Effector memory CD4-positive, alpha-beta T cell (primary cell): ENCODE results near the gene PAK1.

Source experiments
- DNase-seq, 3 donors: peaks; one replicate each; pipeline ENCODE4 v3.0.0-alpha.2; 2020
- H3K27ac ChIP-seq: 2 replicates; pipeline ENCODE4 v1.7.0; 2013; ENCODE audit warnings: mild to moderate bottlenecking, low read length, moderate library complexity; ENCODE audit not compliant: insufficient read depth, poor library complexity, severe bottlenecking
- H3K27me3 ChIP-seq: replicated peaks from 2 replicates; pipeline ENCODE4 v1.7.0; 2013; ENCODE audit warnings: mild to moderate bottlenecking, low read length; ENCODE audit not compliant: insufficient read depth, control insufficient read depth, poor library complexity, severe bottlenecking
- H3K36me3 ChIP-seq: 2 replicates; pipeline ENCODE4 v1.7.0; 2013; ENCODE audit warnings: mild to moderate bottlenecking, low read length, moderate library complexity; ENCODE audit not compliant: control insufficient read depth, insufficient read depth
- H3K4me1 ChIP-seq: 2 replicates; pipeline ENCODE4 v1.7.0; 2013; ENCODE audit warnings: low read length, mild to moderate bottlenecking; ENCODE audit not compliant: control insufficient read depth, insufficient read depth, poor library complexity, severe bottlenecking
- H3K4me3 ChIP-seq: 2 replicates; pipeline ENCODE4 v1.7.0; 2013; ENCODE audit warnings: low read length, low read depth, mild to moderate bottlenecking; ENCODE audit not compliant: insufficient read depth, poor library complexity, severe bottlenecking
- H3K9me3 ChIP-seq: 2 replicates; pipeline ENCODE4 v1.7.0; 2013; ENCODE audit warnings: mild to moderate bottlenecking, low read length, moderate library complexity; ENCODE audit not compliant: control insufficient read depth

Gene PAK1

DNA sequence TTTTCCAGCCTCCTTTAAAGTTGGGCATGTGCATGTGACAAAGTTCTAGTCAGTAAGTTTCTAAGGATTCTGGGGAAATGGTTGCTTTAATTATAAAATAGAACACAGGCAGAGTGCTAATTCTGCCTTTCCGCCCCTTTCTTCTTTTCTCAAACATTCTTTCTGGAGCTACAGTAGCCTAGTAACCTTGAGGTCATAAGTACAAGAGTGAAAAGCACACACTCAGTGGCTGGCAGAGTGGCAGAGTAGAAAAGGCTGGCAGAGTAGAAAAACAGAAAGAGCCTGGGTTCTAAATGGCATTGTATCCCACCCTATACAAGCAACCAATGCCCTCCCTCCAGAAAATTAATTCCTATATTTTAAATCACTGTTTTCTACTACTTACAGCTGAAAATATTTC lies 51.2 kb downstream of the PAK1 start:
- H3K27me3 ChIP-seq = no peaks in the 10 kb centered on the region
- H3K36me3 ChIP-seq = no peaks in the 10 kb centered on the region
- H3K27ac ChIP-seq = no peak overlapping the region
- no peaks in the 10 kb centered on the region for H3K9me3 ChIP-seq
- H3K4me1 ChIP-seq = no peaks in the 10 kb centered on the region
- no peak for DNase-seq
- H3K4me3 ChIP-seq = no peak overlapping the region

DNA sequence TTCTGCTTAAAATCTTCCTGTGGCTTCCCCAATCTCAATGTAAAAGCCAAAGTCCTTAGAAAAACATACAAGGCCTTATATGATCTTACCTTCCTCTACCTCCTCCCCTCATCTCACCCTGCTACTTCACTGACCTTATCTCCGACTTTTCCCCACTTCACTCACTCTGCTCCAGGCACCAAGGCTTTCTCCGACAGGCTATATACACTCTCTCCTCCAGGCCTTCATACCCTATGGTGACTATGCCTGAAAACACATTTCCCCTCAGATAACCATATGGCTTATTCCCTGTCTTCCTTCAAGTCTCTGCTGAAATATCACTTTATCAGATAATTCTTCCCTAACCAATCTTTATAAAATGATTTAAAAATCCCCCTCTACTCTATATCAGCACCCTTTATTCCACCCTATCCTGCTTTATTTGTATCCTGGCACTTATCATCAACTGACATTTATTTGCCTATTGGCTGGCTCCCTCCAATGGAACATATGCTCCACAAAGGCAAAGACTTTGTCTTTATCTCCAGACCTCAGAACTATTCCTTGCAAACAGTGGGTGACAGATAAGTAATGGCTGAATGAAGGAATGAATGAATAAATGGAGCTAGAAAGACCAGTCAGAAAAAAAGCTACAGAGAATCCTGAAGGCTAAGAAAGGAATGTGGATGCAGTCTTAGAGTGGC lies 52.7 kb downstream of the PAK1 start:
- Histone ChIP-seq H3K9me3 (no peaks in the 10 kb centered on the region), H3K4me1 (no peaks in the 10 kb centered on the region), H3K27ac (no peak overlapping the region), H3K36me3 (no peaks in the 10 kb centered on the region), H3K4me3 (no peak overlapping the region), H3K27me3 (no peaks in the 10 kb centered on the region)
- no peak for DNase-seq

DNA sequence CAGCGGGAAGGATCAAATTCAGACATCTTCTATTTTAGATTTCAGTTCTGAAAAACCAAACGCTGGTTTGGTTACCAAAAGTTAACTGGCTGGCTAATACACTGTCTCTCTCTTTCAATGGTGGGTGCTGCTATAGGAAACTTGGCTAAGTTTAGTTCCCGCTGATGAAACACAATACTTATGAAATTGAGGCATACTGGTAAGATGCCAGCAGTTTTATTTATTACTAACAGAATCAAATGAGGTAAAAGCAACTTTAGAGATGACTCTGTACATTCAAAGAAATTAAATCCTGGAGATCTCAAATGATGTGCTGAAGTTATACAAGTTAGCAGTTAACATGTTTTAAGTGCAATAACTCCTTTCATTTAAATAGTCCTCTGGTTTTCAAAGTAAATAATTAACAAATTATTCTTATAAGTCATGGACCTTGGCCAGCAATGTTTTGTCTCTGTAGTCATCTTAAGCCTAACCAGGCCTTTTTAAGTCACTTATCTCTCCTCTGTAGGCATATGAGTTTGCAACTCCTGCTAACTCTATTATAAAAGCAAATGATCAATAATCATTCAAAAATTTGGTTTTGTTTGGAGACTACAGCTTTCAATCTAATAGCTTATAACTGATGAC lies 54.8 kb downstream of the PAK1 start:
- Histone ChIP-seq H3K36me3 (no peaks in the 10 kb centered on the region), H3K4me1 (no peaks in the 10 kb centered on the region), H3K4me3 (no peak overlapping the region), H3K27me3 (no peaks in the 10 kb centered on the region), H3K9me3 (no peaks in the 10 kb centered on the region), H3K27ac (no peak overlapping the region)
- DNase-seq = no peak

DNA sequence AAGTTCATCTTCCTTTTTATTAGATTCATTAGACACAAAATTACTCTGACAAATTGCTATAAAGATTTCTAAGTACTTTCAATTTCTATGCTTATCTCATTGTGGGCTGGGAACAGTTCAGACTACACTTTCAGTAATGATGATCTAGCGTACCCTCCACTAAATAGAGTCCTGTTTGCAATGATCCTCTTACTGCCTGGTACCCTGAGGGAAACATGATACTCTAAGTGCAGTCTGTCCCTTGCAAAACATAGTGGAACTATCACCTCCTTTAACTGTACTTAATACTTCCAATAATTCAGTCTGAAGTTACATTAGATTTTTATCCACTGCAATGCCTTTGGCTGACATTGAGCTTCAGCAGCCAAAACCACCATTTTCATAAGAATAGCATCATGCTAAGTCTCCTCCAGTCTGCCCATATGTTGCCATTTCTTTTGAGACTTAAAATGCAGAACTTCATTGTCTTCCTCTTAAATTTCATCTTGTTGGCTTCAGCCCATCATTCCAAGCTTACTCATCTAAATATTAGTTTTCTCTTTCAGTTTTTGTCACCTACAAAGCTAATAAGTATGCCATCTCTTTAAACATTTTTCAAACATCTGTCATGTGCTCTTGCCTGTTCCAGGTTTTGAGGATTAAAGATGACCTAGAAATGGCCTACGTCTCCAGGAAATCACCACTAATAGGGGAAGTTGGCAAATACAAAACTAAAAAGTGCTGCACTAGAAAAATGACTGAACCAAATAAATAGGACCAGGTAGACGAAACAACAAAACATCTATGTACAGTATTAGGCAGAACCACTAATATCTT lies 55.5 kb downstream of the PAK1 start:
- no peaks in the 10 kb centered on the region for H3K9me3 ChIP-seq
- no peaks in the 10 kb centered on the region for H3K27me3 ChIP-seq
- H3K36me3 ChIP-seq = no peaks in the 10 kb centered on the region
- H3K4me1 ChIP-seq = no peaks in the 10 kb centered on the region
- H3K27ac ChIP-seq = no peak overlapping the region
- no peak for DNase-seq
- no peak overlapping the region for H3K4me3 ChIP-seq

DNA sequence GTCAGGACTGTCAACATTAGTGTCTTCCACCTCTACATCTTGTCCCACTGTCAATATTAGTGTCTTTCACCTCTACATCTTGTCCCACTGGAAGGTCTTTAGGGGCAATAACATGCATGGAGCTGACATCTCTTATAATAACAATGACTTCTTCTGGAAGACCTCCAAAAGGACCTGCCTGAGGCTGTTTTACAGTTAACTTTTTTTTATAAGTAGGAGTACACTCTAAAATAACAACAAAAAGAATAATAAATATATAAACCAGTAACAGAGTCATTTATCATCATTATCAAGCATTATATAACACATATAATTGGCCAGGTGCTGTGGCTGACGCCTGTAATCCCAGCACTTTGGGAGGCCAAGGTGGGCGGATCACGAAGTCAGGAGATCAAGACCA lies 57.5 kb downstream of the PAK1 start:
- no peaks in the 10 kb centered on the region for H3K27me3 ChIP-seq
- H3K4me3 ChIP-seq = no peak overlapping the region
- peaks cover 7% of the 10 kb centered on the region for H3K4me1 ChIP-seq
- H3K9me3 ChIP-seq = no peaks in the 10 kb centered on the region
- H3K36me3 ChIP-seq = no peaks in the 10 kb centered on the region
- DNase-seq = no peak
- no peak overlapping the region for H3K27ac ChIP-seq

DNA sequence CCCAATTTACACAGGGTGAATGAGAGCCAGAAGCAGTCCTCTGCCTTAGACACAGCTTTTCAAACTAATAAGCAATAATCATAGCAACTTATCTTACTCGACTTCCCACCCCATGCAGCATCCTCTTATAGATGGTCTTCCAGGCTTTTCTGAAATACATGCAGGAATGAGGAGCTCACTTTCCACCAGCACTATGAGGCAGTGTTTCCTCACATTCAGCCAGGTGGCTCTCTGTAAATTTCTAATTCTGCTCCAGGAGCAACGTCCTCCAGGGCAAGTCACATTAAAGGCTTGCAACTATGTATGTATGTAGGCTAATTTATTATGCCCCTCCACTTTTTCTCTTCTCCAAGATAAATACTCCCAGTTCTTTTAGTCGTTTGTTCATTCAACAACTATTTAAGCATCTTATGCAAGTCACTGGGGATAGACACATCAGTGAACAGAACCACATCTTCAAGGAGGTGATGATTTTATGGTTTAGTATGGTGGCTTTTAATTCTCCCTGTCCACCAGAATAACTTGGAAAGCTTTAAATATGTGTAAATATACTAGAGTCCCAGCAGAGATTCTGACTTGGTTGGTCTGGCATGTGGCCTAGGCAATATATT lies 59.9 kb downstream of the PAK1 start:
- H3K9me3 ChIP-seq = no peaks in the 10 kb centered on the region
- no peaks in the 10 kb centered on the region for H3K36me3 ChIP-seq
- no peaks in the 10 kb centered on the region for H3K27me3 ChIP-seq
- no peak overlapping the region for H3K27ac ChIP-seq
- peaks cover 13% of the 10 kb centered on the region for H3K4me1 ChIP-seq
- H3K4me3 ChIP-seq = no peak overlapping the region
- DNase-seq = no peak

DNA sequence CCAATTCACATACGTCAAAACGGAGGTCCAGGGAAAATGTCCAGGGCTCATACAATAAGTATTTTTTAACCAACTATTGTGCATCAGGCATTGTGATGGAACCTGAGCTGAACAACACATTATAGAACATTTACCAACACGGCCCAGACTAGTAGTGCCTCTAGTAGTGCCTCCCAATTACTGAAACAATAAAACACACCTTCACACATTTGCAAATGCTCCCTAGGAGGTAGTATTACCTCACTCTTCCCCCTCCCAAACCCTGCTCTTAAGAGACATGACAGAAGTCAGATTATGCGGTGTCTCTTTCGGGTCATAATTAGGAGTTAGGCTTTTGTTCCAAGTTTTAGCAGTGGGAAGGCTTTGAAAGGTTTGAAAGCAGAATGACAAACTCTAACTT lies 61.1 kb downstream of the PAK1 start:
- Histone ChIP-seq H3K36me3 (no peaks in the 10 kb centered on the region), H3K27me3 (no peaks in the 10 kb centered on the region), H3K4me1 (peaks cover 13% of the 10 kb centered on the region), H3K9me3 (no peaks in the 10 kb centered on the region), H3K4me3 (no peak overlapping the region), H3K27ac (no peak overlapping the region)
- DNase-seq = no peak

DNA sequence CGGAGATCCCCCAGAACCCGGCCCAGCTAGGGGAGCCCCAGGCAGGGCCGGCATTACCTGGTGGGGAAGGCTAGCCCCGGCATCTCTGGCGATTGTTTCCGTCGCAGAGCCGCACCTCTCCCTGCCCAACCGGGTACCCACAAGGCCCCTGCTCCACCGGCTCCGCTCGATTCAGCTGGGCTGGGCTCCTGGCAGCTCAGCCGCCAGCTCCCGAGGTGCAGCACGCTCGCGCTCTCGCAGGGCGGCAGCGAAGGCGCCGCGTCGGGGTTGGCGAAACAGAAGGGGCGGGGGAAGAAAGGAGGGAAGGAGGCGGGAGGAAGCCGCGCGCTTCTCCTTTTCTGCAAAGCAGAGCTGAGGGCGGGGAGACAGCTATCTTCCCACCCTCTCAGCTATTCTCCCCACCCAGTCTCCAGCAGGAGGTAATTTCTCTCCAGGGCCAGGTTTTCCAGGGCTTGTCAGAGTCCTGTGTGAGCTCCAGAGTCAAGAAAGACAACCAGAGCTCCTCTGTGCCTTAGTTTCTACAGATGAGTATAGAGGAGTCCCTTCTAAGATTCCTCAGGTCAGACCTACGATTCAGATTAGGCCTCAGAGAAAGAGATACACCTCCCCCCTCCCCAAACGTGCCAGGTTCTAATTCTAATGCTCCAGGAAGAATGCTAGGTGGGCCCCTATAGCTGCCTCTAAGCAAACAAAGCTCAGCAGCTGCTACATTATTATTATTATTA lies 62.0 kb downstream of the PAK1 start:
- Histone ChIP-seq H3K4me1 (peaks cover 13% of the 10 kb centered on the region), H3K27ac (peak overlapping the region; percentile 50), H3K4me3 (peak overlapping the region; percentile 64), H3K36me3 (no peaks in the 10 kb centered on the region), H3K9me3 (no peaks in the 10 kb centered on the region), H3K27me3 (no peaks in the 10 kb centered on the region)
- DNase-seq = peak; percentile 31 to 61 (median 55)

DNA sequence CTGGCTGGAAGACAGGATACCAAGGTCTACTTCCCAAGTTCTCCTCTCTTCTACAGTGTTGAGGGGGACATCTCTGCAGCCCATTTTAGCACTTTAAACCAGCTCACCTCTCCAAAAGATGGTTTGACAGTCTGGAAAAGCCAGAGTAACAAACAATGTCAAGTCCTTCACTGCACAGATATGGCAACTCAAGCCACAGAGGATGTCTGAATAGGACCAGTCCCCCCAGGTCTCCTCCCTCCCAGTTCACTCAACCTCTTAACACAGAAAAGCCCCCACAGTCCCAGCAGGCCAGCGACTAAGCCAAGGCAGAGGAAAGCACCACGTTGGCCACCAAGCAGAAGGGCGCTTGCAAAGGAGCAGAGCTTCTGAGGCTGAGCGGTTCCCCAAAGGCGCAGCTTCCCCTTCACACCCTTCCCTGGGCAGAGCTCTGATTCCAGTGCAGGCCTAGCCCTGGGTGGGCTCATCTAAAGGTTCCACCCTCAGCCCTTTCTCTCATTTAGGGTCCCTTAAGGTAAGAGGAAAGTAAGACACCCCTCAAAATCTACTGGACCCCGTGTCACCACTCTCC lies 62.7 kb downstream of the PAK1 start:
- Histone ChIP-seq H3K4me1 (peaks cover 13% of the 10 kb centered on the region), H3K27ac (peak overlapping the region; percentile 50), H3K36me3 (no peaks in the 10 kb centered on the region), H3K27me3 (no peaks in the 10 kb centered on the region), H3K9me3 (no peaks in the 10 kb centered on the region), H3K4me3 (peak overlapping the region; percentile 64)
- no peak for DNase-seq
